ENCODE measurements around the gene ZNF212. TPM values are rescaled to one million over a fixed set of nuclear protein-coding genes. Genes with fewer than 3 reads are reported as not detected.
"Not testable (repeated sequence)": the region's sequence is repeated elsewhere in the genome, so short reads cannot be mapped to it uniquely, and the experiment has no call there.

ZNF212 gene
- total RNA-seq, 4 donors from 2014 or later, result 7.1 to 17.9 (median 9.9) TPM

DNA sequence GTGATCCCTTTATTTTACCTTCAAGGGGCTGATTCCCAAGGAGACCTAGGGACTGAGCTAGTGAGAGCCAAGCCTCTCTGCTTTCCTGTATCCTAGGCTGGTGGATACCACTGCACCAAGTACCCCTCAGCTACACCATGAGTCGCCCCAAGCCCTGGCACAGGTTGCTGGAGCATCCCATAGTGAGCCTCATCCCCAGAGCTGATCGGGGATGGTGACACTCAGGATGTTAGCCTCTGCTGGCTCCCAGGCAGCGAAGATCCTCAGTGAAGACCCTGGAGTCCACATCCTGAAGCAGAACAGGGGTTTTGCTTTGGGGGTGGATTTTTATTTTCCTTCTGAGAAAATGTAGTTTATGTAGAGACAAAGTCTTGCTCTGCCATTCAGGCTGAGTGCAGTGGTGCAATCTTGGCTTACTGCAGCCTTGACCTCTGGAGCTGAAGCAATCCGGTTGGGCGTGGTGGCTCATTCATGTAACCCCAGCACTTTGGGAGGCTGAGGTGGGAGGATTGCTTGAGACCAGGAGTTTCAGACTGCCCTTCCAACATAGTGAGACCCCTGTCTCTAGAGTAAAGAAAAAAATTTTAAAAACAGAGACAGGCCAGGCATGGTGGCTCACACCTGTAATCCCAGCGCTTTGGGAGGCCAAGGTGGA lies 12.5 kb upstream of the ZNF212 start:
- Histone ChIP-seq H3K4me3 (no peak overlapping the region), H3K27ac (no peak overlapping the region), H3K4me1 (no peaks in the 10 kb centered on the region), H3K36me3 (peaks cover 41% of the 10 kb centered on the region), H3K27me3 (no peaks in the 10 kb centered on the region), H3K9me3 (no peaks in the 10 kb centered on the region)
- DNase-seq (ENCODE audit: low spot score in 2 of 2), result no peak
- TF ChIP-seq EP300 (IDR thresholded peaks at IDR 0.05) (no peak), POLR2AphosphoS5 (IDR thresholded peaks at IDR 0.05) (no peak), POLR2A (IDR thresholded peaks at IDR 0.05) (no peak)
- TF ChIP-seq, protein P1, sequence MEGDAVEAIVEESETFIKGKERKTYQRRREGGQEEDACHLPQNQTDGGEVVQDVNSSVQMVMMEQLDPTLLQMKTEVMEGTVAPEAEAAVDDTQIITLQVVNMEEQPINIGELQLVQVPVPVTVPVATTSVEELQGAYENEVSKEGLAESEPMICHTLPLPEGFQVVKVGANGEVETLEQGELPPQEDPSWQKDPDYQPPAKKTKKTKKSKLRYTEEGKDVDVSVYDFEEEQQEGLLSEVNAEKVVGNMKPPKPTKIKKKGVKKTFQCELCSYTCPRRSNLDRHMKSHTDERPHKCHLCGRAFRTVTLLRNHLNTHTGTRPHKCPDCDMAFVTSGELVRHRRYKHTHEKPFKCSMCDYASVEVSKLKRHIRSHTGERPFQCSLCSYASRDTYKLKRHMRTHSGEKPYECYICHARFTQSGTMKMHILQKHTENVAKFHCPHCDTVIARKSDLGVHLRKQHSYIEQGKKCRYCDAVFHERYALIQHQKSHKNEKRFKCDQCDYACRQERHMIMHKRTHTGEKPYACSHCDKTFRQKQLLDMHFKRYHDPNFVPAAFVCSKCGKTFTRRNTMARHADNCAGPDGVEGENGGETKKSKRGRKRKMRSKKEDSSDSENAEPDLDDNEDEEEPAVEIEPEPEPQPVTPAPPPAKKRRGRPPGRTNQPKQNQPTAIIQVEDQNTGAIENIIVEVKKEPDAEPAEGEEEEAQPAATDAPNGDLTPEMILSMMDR (IDR thresholded peaks at IDR 0.05), result no peak
- 90% methylated on average over 6 of the region's 6 CpGs for whole genome bisulfite sequencing

DNA sequence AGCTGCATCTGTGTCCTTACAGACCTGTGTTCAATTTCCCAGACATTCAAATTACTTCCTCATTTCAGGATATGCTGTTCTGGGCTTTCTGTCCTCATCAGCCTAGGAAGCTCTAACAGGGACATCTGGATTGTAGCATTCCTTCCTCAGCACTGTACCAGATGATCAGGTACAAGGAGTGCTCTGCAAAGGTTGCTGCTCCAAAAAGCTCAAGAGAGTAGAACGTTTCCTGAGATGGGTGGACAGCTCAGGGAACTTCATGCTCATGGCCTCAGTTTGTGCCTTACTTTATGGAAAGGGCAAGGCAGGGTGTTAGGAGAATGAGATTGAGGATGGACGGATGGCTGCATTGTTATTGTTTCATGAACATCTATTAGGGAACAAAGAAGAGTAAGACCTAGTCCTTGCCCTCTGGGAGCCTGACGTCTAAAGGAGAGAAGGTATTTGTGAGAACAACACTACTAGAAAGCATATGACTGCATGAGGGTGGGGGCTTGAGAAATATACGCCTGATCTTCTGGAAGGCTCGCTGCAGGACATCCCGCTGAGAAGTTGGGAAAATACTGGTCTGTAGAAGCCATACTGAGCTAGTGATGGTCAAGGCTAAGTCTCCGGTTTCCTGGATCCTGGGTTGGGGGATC lies 10.5 kb upstream of the ZNF212 start:
- no peak for DNase-seq (ENCODE audit: low spot score in 2 of 2)
- no peaks in the 10 kb centered on the region for H3K9me3 ChIP-seq
- peaks cover 4% of the 10 kb centered on the region for H3K4me1 ChIP-seq
- TF ChIP-seq EP300 (IDR thresholded peaks at IDR 0.05), result no peak
- no peak for TF ChIP-seq POLR2A (IDR thresholded peaks at IDR 0.05)
- no peak for TF ChIP-seq POLR2AphosphoS5 (IDR thresholded peaks at IDR 0.05)
- TF ChIP-seq, protein P1 (IDR thresholded peaks at IDR 0.05), result no peak
- no peak overlapping the region for H3K4me3 ChIP-seq
- peaks cover 21% of the 10 kb centered on the region for H3K36me3 ChIP-seq
- WGBS, result 58% methylated on average over 7 of the region's 7 CpGs
- no peaks in the 10 kb centered on the region for H3K27me3 ChIP-seq
- no peak overlapping the region for H3K27ac ChIP-seq

DNA sequence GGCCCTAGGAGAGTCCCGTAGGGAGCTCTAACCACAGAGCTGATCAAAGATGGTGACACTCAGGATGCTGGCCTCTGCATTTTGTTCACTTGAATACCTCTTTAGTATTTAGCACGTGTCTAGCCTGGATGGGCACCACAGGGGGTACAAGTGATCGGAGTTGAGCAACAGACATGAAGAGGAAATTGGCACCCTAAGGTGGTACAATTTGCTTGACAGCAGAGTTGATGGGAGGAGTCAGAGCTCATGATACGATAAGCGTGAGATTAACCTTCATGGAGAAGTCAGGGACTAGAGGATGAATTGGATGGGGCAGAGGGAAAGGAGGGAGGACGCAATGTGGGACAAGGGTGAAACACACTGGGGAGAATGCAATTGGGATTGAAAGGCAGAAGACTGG lies 9.9 kb upstream of the ZNF212 start:
- 72% methylated on average over 5 of the region's 6 CpGs for WGBS

DNA sequence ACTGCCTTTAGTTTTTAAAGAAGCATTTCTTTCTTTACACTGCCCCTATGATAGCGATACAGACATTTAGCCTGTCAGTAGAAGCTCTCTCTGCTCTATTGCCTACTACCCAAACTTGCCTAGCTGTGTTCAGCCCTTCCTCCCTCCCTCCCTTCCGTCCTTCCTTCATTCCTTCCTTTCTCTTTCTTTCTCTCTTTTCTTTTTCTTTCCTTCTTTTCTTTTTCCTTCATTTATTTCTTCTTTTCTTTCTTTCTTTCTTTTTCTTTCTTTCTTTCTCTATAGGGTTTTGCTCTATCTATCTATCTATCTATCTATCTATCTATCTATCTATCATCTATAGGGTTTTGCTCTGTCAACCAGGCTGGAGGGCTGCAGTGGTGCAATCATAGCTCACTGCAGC lies 7.1 kb upstream of the ZNF212 start:
- Histone ChIP-seq H3K27me3 (no peaks in the 10 kb centered on the region), H3K36me3 (no peaks in the 10 kb centered on the region), H3K9me3 (no peaks in the 10 kb centered on the region), H3K4me1 (peaks cover 4% of the 10 kb centered on the region), H3K27ac (no peak overlapping the region), H3K4me3 (no peak overlapping the region)
- WGBS, result 60% methylated on average over 2 of the region's 2 CpGs
- no peak for DNase-seq (ENCODE audit: low spot score in 2 of 2)
- TF ChIP-seq POLR2AphosphoS5 (IDR thresholded peaks at IDR 0.05), result no peak
- TF ChIP-seq EP300 (IDR thresholded peaks at IDR 0.05), result no peak
- TF ChIP-seq, protein P1 (IDR thresholded peaks at IDR 0.05), result no peak
- no peak for TF ChIP-seq POLR2A (IDR thresholded peaks at IDR 0.05)

More for the DNA sequence above, 9.9 kb upstream of the ZNF212 start:
- Histone ChIP-seq H3K4me3 (no peak overlapping the region), H3K4me1 (peaks cover 4% of the 10 kb centered on the region), H3K27ac (no peak overlapping the region), H3K27me3 (no peaks in the 10 kb centered on the region), H3K9me3 (no peaks in the 10 kb centered on the region), H3K36me3 (peaks cover 15% of the 10 kb centered on the region)
- DNase-seq (ENCODE audit: low spot score in 2 of 2), result no peak
- TF ChIP-seq EP300 (IDR thresholded peaks at IDR 0.05) (no peak), POLR2A (IDR thresholded peaks at IDR 0.05) (no peak), POLR2AphosphoS5 (IDR thresholded peaks at IDR 0.05) (no peak)
- TF ChIP-seq, protein P1 (IDR thresholded peaks at IDR 0.05), result no peak

DNA sequence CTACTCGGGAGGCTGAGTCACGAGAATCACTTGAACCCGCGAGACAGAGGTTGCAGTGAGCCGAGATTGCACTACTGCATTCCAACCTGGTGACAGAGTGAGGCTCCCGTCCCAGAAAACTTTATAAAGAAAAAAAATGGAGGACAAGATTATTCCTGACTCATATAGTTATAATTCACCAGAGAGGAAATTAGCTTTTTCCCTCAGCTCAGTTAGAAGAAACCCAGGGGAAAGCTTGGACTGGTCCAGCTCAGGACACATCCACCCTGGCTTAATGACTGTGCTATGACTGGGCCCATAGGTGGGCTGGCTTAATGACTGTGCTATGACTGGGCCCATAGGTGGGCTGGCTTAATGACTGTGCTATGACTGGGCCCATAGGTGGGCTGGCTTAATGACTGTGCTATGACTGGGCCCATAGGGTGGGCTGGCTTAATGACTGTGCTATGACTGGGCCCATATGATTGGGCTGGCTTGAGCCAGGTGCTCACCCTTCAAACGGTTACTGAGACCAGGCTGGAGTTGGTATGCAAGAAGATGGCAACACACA lies 5.7 kb upstream of the ZNF212 start:
- not testable (repeated sequence) for DNase-seq (ENCODE audit: low spot score in 2 of 2); H3K36me3 ChIP-seq; H3K4me3 ChIP-seq; H3K4me1 ChIP-seq; H3K9me3 ChIP-seq; H3K27ac ChIP-seq; H3K27me3 ChIP-seq
- WGBS, result 61% methylated on average over 7 of the region's 7 CpGs
